HepG2 (cell line): Measurements from ENCODE around the gene PTGR1. TPM values are rescaled to one million over a fixed set of nuclear protein-coding genes. Genes with fewer than 3 reads are reported as not detected.

Source experiments
- ADNP ChIP-seq: sonication (generic); formaldehyde crosslinking; IDR thresholded peaks from 2 replicates; pipeline ENCODE4 v1.4.0; 2020; ENCODE audit warnings: missing genetic modification reagents
- NR2F1 ChIP-seq, 2 experiments: fragments of 450-650 bp in 1 of 2; formaldehyde crosslinking in 1 of 2; IDR thresholded peaks; 2 replicates each; pipeline versions ENCODE4 v1.5.0 to v1.6.1; 2016 to 2020; ENCODE audit warnings: mild to moderate bottlenecking in 1 of 2, missing compliant biosample characterization in 1 of 2, missing genetic modification reagents in 1 of 2, moderate library complexity in 1 of 2
- SPEN ChIP-seq: sonication (generic); formaldehyde crosslinking; IDR thresholded peaks from 2 replicates; pipeline ENCODE4 v1.5.1; 2020; ENCODE audit warnings: low read depth, mild to moderate bottlenecking, missing genetic modification reagents
- TCF7L2 ChIP-seq: IDR thresholded peaks from 2 replicates; pipeline ENCODE4 v1.6.1; 2011; ENCODE audit warnings: mild to moderate bottlenecking, low read depth, low read length, moderate library complexity
- ZNF143 ChIP-seq: sonication (generic); formaldehyde crosslinking; IDR thresholded peaks from 2 replicates; pipeline ENCODE4 v1.4.0; 2020; ENCODE audit warnings: missing genetic modification reagents
- ZNF256 ChIP-seq: sonication (generic); formaldehyde crosslinking; conservative IDR thresholded peaks from 2 replicates; pipeline ENCODE4 v1.4.0; 2020; ENCODE audit warnings: missing genetic modification reagents
- ZNF432 ChIP-seq: sonication (generic); formaldehyde crosslinking; IDR thresholded peaks from 2 replicates; pipeline ENCODE4 v1.5.0; 2020; ENCODE audit warnings: missing genetic modification reagents, mild to moderate bottlenecking, borderline replicate concordance
- ZNF460 ChIP-seq: sonication (generic); formaldehyde crosslinking; IDR thresholded peaks from 2 replicates; pipeline ENCODE4 v1.5.1; 2020; ENCODE audit warnings: missing genetic modification reagents, mild to moderate bottlenecking, borderline replicate concordance
- ZNF747 ChIP-seq: sonication (generic); formaldehyde crosslinking; IDR thresholded peaks from 2 replicates; pipeline ENCODE4 v1.8.1; 2023; ENCODE audit warnings: missing genetic modification reagents, mild to moderate bottlenecking, borderline replicate concordance
- ZNF75D ChIP-seq: sonication (generic); formaldehyde crosslinking; IDR thresholded peaks from 2 replicates; pipeline ENCODE4 v1.8.1; 2023; ENCODE audit warnings: missing genetic modification reagents, mild to moderate bottlenecking, borderline replicate concordance
- ZSCAN22 ChIP-seq: sonication (generic); formaldehyde crosslinking; IDR thresholded peaks from 2 replicates; pipeline ENCODE4 v1.4.0; 2020; ENCODE audit warnings: mild to moderate bottlenecking, missing genetic modification reagents
- polyA plus RNA-seq, 8 experiments: library from polyadenylated mRNA; depleted of rRNA in 3 of 8; stranded (reverse) in 7 of 8; unstranded in 1 of 8; fragments of >200 nt; fragmentation: Illumina TruSeq in 4 of 8; extraction: Trizol in 4 of 8; gene quantifications; 2 replicates each; pipeline versions ENCODE4 v1.2.1 to v1.2.3, GENCODE V29; 2011 to 2016; ENCODE audit warnings: low read depth in 4 of 8, missing spikeins in 1 of 8, mixed read lengths in 1 of 8; ENCODE audit not compliant: insufficient read depth in 1 of 8
- total RNA-seq, 5 experiments: library from RNA; depleted of rRNA; stranded (reverse); fragments of >200 nt; fragmentation: Illumina TruSeq; extraction: Trizol; gene quantifications; 2 replicates each; pipeline ENCODE4 v1.2.3, GENCODE V29; 2016; ENCODE audit warnings: low read depth in 1 of 5
- TF ChIP-seq, protein P1 (sequence below): sonication (generic); formaldehyde crosslinking; IDR thresholded peaks from 2 replicates; pipeline ENCODE4 v1.4.0; 2020; ENCODE audit warnings: missing genetic modification reagents, borderline replicate concordance
- TF ChIP-seq, protein P2 (sequence below): sonication (generic); formaldehyde crosslinking; IDR thresholded peaks from 2 replicates; pipeline ENCODE4 v1.8.1; 2023; ENCODE audit warnings: mild to moderate bottlenecking, moderate library complexity, missing genetic modification reagents
- TF ChIP-seq, protein P3 (sequence below): sonication (generic); formaldehyde crosslinking; IDR thresholded peaks from 2 replicates; pipeline ENCODE4 v1.4.0; 2020; ENCODE audit warnings: missing genetic modification reagents, borderline replicate concordance
- TF ChIP-seq, protein P4 (sequence below): IDR thresholded peaks from 2 replicates; pipeline ENCODE4 v1.6.1; 2016; ENCODE audit warnings: missing biosample characterization, missing genetic modification reagents, low read depth
- TF ChIP-seq, protein P5 (sequence below): sonication (generic); formaldehyde crosslinking; IDR thresholded peaks from 2 replicates; pipeline ENCODE4 v1.5.0; 2020; ENCODE audit warnings: missing genetic modification reagents

The PTGR1 gene
- total and polyA plus RNA-seq, 2 of the 13 experiments (the other 11 are each of a cell fraction or from before 2014, with no cell fraction given), result 6.0 to 15.8 TPM

DNA sequence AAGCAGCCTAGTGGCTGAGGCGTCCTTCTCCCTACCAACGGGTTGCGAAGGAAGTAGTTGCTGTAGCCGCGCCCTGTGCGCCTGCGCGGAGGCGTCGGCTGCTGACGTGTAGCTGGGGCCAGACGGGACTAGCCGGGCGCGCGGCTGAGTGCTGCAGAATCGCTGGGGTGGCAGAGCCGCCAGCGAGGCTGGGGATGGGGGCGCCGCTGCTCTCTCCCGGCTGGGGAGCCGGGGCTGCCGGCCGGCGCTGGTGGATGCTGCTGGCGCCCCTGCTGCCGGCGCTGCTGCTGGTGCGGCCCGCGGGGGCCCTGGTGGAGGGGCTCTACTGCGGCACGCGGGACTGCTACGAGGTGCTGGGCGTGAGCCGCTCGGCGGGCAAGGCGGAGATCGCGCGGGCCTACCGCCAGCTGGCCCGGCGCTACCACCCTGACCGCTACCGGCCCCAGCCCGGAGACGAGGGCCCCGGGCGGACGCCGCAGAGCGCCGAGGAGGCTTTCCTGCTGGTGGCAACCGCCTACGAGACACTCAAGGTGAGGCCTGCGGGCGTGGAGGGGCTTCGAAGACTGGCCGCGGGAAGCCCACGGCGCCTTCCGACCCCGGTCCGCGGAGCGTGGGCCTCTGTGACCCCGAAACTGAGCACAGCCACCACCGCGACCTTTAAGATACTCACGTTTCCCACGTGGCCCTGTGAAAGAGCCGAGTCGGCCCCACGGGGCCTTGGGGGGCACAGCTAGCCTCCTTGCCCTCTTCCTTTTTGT lies 31.9 kb upstream of the PTGR1 start, which contains the start of gene DNAJC25 (continued):
- TF ChIP-seq, protein P1, sequence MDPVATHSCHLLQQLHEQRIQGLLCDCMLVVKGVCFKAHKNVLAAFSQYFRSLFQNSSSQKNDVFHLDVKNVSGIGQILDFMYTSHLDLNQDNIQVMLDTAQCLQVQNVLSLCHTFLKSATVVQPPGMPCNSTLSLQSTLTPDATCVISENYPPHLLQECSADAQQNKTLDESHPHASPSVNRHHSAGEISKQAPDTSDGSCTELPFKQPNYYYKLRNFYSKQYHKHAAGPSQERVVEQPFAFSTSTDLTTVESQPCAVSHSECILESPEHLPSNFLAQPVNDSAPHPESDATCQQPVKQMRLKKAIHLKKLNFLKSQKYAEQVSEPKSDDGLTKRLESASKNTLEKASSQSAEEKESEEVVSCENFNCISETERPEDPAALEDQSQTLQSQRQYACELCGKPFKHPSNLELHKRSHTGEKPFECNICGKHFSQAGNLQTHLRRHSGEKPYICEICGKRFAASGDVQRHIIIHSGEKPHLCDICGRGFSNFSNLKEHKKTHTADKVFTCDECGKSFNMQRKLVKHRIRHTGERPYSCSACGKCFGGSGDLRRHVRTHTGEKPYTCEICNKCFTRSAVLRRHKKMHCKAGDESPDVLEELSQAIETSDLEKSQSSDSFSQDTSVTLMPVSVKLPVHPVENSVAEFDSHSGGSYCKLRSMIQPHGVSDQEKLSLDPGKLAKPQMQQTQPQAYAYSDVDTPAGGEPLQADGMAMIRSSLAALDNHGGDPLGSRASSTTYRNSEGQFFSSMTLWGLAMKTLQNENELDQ (CRISPR knock-in tag), result no peak
- TF ChIP-seq, protein P2, sequence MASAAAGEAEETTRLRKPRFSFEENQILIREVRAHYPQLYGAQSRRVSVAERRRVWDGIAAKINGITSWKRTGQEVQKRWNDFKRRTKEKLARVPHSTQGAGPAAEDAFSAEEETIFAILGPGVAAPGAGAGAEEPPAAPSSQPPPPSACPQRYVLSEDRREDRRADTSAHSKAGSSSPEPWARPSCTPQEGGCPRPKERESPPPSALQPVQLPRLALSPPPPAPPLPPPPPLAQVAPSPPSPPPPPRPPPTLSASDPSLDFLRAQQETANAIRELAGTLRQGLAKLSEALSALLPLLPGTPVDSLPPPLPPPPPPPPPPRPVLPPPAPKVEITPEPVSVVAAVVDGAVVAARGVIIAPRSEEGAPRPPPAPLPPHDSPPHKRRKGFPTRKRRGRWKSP (CRISPR knock-in tag), result peak; percentile 64
- TF ChIP-seq ZNF460, result no peak
- TF ChIP-seq, protein P3, sequence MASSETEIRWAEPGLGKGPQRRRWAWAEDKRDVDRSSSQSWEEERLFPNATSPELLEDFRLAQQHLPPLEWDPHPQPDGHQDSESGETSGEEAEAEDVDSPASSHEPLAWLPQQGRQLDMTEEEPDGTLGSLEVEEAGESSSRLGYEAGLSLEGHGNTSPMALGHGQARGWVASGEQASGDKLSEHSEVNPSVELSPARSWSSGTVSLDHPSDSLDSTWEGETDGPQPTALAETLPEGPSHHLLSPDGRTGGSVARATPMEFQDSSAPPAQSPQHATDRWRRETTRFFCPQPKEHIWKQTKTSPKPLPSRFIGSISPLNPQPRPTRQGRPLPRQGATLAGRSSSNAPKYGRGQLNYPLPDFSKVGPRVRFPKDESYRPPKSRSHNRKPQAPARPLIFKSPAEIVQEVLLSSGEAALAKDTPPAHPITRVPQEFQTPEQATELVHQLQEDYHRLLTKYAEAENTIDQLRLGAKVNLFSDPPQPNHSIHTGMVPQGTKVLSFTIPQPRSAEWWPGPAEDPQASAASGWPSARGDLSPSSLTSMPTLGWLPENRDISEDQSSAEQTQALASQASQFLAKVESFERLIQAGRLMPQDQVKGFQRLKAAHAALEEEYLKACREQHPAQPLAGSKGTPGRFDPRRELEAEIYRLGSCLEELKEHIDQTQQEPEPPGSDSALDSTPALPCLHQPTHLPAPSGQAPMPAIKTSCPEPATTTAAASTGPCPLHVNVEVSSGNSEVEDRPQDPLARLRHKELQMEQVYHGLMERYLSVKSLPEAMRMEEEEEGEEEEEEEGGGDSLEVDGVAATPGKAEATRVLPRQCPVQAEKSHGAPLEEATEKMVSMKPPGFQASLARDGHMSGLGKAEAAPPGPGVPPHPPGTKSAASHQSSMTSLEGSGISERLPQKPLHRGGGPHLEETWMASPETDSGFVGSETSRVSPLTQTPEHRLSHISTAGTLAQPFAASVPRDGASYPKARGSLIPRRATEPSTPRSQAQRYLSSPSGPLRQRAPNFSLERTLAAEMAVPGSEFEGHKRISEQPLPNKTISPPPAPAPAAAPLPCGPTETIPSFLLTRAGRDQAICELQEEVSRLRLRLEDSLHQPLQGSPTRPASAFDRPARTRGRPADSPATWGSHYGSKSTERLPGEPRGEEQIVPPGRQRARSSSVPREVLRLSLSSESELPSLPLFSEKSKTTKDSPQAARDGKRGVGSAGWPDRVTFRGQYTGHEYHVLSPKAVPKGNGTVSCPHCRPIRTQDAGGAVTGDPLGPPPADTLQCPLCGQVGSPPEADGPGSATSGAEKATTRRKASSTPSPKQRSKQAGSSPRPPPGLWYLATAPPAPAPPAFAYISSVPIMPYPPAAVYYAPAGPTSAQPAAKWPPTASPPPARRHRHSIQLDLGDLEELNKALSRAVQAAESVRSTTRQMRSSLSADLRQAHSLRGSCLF (CRISPR knock-in tag), result no peak
- TF ChIP-seq, protein P4, sequence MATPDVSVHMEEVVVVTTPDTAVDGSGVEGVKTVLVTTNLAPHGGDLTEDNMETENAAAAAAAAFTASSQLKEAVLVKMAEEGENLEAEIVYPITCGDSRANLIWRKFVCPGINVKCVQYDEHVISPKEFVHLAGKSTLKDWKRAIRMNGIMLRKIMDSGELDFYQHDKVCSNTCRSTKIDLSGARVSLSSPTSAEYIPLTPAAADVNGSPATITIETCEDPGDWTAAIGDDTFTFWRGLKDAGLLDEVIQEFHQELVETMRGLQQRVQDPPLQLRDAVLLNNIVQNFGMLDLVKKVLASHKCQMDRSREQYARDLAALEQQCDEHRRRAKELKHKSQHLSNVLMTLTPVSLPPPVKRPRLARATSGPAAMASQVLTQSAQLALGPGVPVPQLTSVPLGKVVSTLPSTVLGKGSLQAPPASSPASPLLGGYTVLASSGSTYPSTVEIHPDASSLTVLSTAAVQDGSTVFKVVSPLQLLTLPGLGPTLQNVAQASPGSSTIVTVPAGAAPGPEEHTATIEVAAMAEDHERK, result no peak
- TF ChIP-seq ZSCAN22 (CRISPR knock-in tag), result no peak; the same call in 1 of the 2 replicates
- TF ChIP-seq SPEN, result peak; percentile 89
- TF ChIP-seq, protein P5, sequence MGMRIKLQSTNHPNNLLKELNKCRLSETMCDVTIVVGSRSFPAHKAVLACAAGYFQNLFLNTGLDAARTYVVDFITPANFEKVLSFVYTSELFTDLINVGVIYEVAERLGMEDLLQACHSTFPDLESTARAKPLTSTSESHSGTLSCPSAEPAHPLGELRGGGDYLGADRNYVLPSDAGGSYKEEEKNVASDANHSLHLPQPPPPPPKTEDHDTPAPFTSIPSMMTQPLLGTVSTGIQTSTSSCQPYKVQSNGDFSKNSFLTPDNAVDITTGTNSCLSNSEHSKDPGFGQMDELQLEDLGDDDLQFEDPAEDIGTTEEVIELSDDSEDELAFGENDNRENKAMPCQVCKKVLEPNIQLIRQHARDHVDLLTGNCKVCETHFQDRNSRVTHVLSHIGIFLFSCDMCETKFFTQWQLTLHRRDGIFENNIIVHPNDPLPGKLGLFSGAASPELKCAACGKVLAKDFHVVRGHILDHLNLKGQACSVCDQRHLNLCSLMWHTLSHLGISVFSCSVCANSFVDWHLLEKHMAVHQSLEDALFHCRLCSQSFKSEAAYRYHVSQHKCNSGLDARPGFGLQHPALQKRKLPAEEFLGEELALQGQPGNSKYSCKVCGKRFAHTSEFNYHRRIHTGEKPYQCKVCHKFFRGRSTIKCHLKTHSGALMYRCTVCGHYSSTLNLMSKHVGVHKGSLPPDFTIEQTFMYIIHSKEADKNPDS (CRISPR knock-in tag), result no peak
- TF ChIP-seq TCF7L2, result no peak
- TF ChIP-seq ZNF747 (CRISPR knock-in tag), result no peak
- TF ChIP-seq NR2F1 (CRISPR knock-in tag; IDR thresholded peaks at IDR 0.05), result no peak; a peak in 1 of 4 replicates
- no peak for TF ChIP-seq ADNP (CRISPR knock-in tag)
- TF ChIP-seq ZNF143 (CRISPR knock-in tag), result peak; percentile 72
- TF ChIP-seq ZNF256 (CRISPR knock-in tag), result no peak
- no peak for TF ChIP-seq ZNF432 (CRISPR knock-in tag)
- TF ChIP-seq ZNF75D (CRISPR knock-in tag), result no peak
